Measurements from ENCODE around the gene PIP5K1B.

Gene PIP5K1B

DNA sequence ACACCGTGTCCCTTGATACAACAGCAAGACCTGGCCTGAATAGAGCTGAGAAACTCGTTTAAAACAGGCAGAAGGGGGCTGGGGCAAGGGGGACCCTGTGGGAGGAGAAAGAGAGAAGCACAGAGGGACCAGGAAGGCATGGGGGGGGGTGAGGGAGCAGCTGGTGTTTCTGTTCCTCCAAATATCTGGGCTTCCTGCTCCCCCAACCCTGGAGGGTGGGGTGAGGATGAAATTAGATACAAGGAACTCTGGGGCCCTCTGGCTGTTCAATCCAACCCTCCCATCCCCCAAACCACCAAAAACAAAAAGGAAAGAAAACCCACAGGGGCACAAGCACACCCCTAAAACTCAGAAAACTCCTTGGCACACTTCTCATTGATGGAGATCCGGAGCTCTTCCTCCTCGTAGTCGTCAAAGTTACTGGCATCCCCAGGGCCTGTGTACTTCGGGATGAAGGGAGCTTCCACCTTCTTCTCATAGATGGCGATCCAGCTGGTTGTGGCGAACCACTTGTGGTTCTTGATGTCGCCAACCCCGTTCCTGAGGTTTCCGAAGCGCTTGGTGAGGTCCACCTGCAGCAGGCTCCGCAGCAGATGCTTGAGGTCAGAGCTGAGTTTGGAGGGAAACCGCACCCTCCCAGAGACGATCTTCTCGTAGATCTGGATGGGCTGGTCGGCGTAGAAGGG is 307.8 kb downstream of the PIP5K1B start:
- H3K9me2 ChIP-seq (replicated peaks; ENCODE audit: control insufficient read depth, low read length), result no peaks in the 10 kb centered on the region
- H3K36me3 ChIP-seq (ENCODE audit: control insufficient read depth, low read length), result no peaks in the 10 kb centered on the region
- TF ChIP-seq EZH2phosphoT487 (IDR thresholded peaks at IDR 0.05; ENCODE audit: borderline replicate concordance, low read length), result no peak
- TF ChIP-seq, protein P1, sequence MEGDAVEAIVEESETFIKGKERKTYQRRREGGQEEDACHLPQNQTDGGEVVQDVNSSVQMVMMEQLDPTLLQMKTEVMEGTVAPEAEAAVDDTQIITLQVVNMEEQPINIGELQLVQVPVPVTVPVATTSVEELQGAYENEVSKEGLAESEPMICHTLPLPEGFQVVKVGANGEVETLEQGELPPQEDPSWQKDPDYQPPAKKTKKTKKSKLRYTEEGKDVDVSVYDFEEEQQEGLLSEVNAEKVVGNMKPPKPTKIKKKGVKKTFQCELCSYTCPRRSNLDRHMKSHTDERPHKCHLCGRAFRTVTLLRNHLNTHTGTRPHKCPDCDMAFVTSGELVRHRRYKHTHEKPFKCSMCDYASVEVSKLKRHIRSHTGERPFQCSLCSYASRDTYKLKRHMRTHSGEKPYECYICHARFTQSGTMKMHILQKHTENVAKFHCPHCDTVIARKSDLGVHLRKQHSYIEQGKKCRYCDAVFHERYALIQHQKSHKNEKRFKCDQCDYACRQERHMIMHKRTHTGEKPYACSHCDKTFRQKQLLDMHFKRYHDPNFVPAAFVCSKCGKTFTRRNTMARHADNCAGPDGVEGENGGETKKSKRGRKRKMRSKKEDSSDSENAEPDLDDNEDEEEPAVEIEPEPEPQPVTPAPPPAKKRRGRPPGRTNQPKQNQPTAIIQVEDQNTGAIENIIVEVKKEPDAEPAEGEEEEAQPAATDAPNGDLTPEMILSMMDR (IDR thresholded peaks at IDR 0.05; ENCODE audit: low read depth, low read length, poor library complexity, severe bottlenecking), result no peak
- H3K79me2 ChIP-seq (ENCODE audit: control insufficient read depth, low read length), result no peaks in the 10 kb centered on the region
- H3K27me3 ChIP-seq (ENCODE audit: control insufficient read depth, low read length), result peaks cover 12% of the 10 kb centered on the region; the same call in 1 of the 2 replicates
- H3K4me3 ChIP-seq (ENCODE audit: low read length), result no peak overlapping the region
- no peaks in the 10 kb centered on the region for H3F3A ChIP-seq (ENCODE audit: control insufficient read depth, insufficient read depth)
- H3K4me2 ChIP-seq (ENCODE audit: low read length), result no peak overlapping the region
- no peaks in the 10 kb centered on the region for H4K20me1 ChIP-seq (ENCODE audit: control insufficient read depth, insufficient read depth, low read depth, low read length)
- no peaks in the 10 kb centered on the region for H3K4me1 ChIP-seq (ENCODE audit: control insufficient read depth, low read length)
- no peak overlapping the region for H3K27ac ChIP-seq (ENCODE audit: low read depth, low read length)
- H3K9me3 ChIP-seq (ENCODE audit: control insufficient read depth, insufficient read depth, low read length), result no peaks in the 10 kb centered on the region

DNA sequence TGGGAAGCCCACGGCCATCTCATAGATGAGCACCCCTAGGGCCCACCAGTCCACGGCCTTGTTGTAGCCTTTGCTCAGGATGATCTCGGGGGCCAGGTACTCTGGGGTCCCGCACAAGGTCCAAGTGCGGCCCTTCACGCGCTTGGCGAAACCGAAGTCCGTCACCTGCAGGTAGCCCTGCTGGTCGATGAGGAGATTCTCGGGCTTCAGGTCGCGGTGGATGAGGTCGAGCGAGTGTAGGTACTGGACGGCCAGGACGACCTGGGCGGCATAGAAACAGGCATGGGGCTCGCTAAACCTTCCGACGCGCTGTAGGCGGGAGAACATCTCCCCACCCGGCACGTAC is 308.3 kb downstream of the PIP5K1B start:
- no peaks in the 10 kb centered on the region for H3K9me2 ChIP-seq (replicated peaks; ENCODE audit: control insufficient read depth, low read length)
- H3K4me2 ChIP-seq (ENCODE audit: low read length), result no peak overlapping the region
- no peak for TF ChIP-seq EZH2phosphoT487 (IDR thresholded peaks at IDR 0.05; ENCODE audit: borderline replicate concordance, low read length)
- H3K79me2 ChIP-seq (ENCODE audit: control insufficient read depth, low read length), result no peaks in the 10 kb centered on the region
- H3K27ac ChIP-seq (ENCODE audit: low read depth, low read length), result no peak overlapping the region
- no peak overlapping the region for H3K4me3 ChIP-seq (ENCODE audit: low read length)
- H3K36me3 ChIP-seq (ENCODE audit: control insufficient read depth, low read length), result no peaks in the 10 kb centered on the region
- peaks cover 8% of the 10 kb centered on the region; the same call in 1 of the 2 replicates for H3K27me3 ChIP-seq (ENCODE audit: control insufficient read depth, low read length)
- no peaks in the 10 kb centered on the region for H3K9me3 ChIP-seq (ENCODE audit: control insufficient read depth, insufficient read depth, low read length)
- H3F3A ChIP-seq (ENCODE audit: control insufficient read depth, insufficient read depth), result no peaks in the 10 kb centered on the region
- H4K20me1 ChIP-seq (ENCODE audit: control insufficient read depth, insufficient read depth, low read depth, low read length), result no peaks in the 10 kb centered on the region
- H3K4me1 ChIP-seq (ENCODE audit: control insufficient read depth, low read length), result no peaks in the 10 kb centered on the region

DNA sequence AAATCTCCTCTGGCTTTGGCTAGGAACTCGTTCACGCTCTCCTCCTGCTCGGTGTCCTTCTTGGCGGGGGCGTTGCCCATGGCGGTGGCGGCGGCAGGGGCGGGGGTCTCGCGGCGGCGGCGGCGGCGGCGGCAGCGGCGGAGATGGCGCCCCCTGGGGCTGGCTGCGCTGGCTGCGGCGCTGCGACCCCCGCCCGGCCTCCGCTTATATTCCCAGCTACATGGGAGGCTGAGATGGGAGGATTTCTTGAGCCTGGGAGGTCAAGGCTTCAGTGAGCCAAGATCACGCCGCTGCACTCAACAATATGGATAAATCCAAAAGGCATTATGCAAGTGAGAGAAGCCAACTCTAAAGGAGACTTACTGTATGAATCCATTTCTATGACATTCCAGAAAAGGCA is 309.0 kb downstream of the PIP5K1B start, which contains the start of gene PRKACG:
PRKACG (minus strand) TSS at position 101 of the 400 bp plus-strand sequence; CDS start at position 80, 21 bp downstream.
- no peak within 1 kb of the TSS for H3K4me3 ChIP-seq (ENCODE audit: low read length)
- no peaks in the 10 kb centered on the region for H3F3A ChIP-seq (ENCODE audit: control insufficient read depth, insufficient read depth)
- H3K36me3 ChIP-seq (ENCODE audit: control insufficient read depth, low read length), result no peaks in the 10 kb centered on the region
- no peaks in the 10 kb centered on the region for H4K20me1 ChIP-seq (ENCODE audit: control insufficient read depth, insufficient read depth, low read depth, low read length)
- H3K9me2 ChIP-seq (replicated peaks; ENCODE audit: control insufficient read depth, low read length), result no peaks in the 10 kb centered on the region
- peaks cover 8% of the 10 kb centered on the region; the same call in 1 of the 2 replicates for H3K27me3 ChIP-seq (ENCODE audit: control insufficient read depth, low read length)
- H3K27ac ChIP-seq (ENCODE audit: low read depth, low read length), result no peak within 1 kb of the TSS
- H3K4me2 ChIP-seq (ENCODE audit: low read length), result no peak within 1 kb of the TSS
- no peaks in the 10 kb centered on the region for H3K4me1 ChIP-seq (ENCODE audit: control insufficient read depth, low read length)
- TF ChIP-seq, protein P1 (IDR thresholded peaks at IDR 0.05; ENCODE audit: low read depth, low read length, poor library complexity, severe bottlenecking), result no peak
- TF ChIP-seq EZH2phosphoT487 (IDR thresholded peaks at IDR 0.05; ENCODE audit: borderline replicate concordance, low read length), result no peak
- H3K79me2 ChIP-seq (ENCODE audit: control insufficient read depth, low read length), result no peaks in the 10 kb centered on the region
- H3K9me3 ChIP-seq (ENCODE audit: control insufficient read depth, insufficient read depth, low read length), result no peaks in the 10 kb centered on the region
